Inferior parietal cortex (tissue), 1 donor: ENCODE results near the gene MOV10L1.

Experiments used
- DNase-seq: peaks from one replicate; pipeline ENCODE4 v3.0.0-alpha.2; 2016; ENCODE audit errors: extremely low spot score

Gene MOV10L1

GRCh38 chr22:50104141-50104544 lies 14.3 kb downstream of the MOV10L1 start:
- no peak for DNase-seq

- DNase-seq = no peak
Observed at GRCh38 chr22:50105208-50106100, 15.6 kb downstream of the MOV10L1 start.

GRCh38 chr22:50107529-50107928 lies 17.7 kb downstream of the MOV10L1 start:
- DNase-seq = no peak

- DNase-seq = no peak
Observed at GRCh38 chr22:50111056-50111455, 21.2 kb downstream of the MOV10L1 start.

- no peak for DNase-seq
Observed at GRCh38 chr22:50112151-50113118, 22.6 kb downstream of the MOV10L1 start.

GRCh38 chr22:50114221-50115021 lies 24.6 kb downstream of the MOV10L1 start:
- no peak for DNase-seq

- no peak for DNase-seq
Observed at GRCh38 chr22:50115693-50116092, 25.9 kb downstream of the MOV10L1 start.

- no peak for DNase-seq
Observed at GRCh38 chr22:50117168-50117762, 27.5 kb downstream of the MOV10L1 start.

GRCh38 chr22:50118129-50118528 lies 28.3 kb downstream of the MOV10L1 start:
- no peak for DNase-seq

GRCh38 chr22:50118557-50119168 lies 28.9 kb downstream of the MOV10L1 start:
- peak; percentile 29 for DNase-seq

GRCh38 chr22:50119169-50119767 lies 29.5 kb downstream of the MOV10L1 start:
- no peak for DNase-seq

GRCh38 chr22:50119768-50120251 lies 30.0 kb downstream of the MOV10L1 start:
- no peak for DNase-seq

- no peak for DNase-seq
Observed at GRCh38 chr22:50121202-50121740, 31.5 kb downstream of the MOV10L1 start.

GRCh38 chr22:50123119-50123518 lies 33.3 kb downstream of the MOV10L1 start:
- no peak for DNase-seq

GRCh38 chr22:50125029-50125428 lies 35.2 kb downstream of the MOV10L1 start:
- DNase-seq = no peak

- DNase-seq = no peak
Observed at GRCh38 chr22:50129121-50129736, 39.4 kb downstream of the MOV10L1 start.

- no peak for DNase-seq
Observed at GRCh38 chr22:50131894-50132293, 42.1 kb downstream of the MOV10L1 start.

- no peak for DNase-seq
Observed at GRCh38 chr22:50134481-50134880, 44.7 kb downstream of the MOV10L1 start.

- no peak for DNase-seq
Observed at GRCh38 chr22:50136581-50137015, 46.8 kb downstream of the MOV10L1 start.
